HG02852 (cell line): ENCODE data around the gene LPP.

Source experiments
- ATAC-seq: cut with Tn5 transposase; IDR thresholded peaks from one replicate; pipeline ENCODE4 v1.9.1; 2021; ENCODE audit warnings: mild to moderate bottlenecking, moderate library complexity; ENCODE audit not compliant: unreplicated experiment

Gene LPP

DNA sequence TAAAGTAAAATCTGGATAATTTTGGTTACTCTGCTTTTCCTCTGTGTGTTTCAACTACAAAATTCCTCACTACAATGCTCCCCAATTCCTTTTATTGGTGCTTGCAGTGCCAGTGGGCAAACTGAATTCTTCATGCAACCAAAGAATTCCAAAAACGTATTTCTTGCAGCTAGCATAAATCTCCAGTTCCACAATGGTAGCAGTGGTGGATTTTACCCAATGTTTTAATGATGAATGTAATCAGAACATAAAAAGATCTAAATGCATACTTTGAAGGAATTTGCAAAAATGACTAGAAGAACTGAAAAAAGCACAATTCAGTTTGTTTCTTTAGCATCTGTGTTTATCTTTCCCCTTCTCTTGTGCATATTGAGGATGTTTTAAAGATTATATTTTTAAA lies 658.2 kb downstream of the LPP start:
- no peak for ATAC-seq

GRCh38 chr3:188814581-188814980 lies 660.6 kb downstream of the LPP start:
- no peak for ATAC-seq

- no peak for ATAC-seq
Observed at GRCh38 chr3:188817103-188817934, 663.4 kb downstream of the LPP start.

DNA sequence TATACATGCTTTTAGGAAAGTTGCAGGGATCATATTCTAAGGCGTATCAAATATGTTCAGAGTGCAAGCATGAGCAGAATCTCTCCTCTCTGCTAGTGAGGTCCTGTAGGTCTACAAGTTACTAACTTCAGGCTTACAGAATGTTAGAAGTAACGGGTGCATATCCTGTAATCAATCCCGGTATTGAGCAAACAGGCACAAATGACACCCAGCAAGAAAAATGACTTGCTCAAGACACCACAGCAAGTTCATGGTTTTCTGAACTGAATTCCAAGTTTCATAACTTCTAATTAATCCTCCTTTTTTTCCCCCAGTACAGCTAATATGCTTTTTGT lies 663.9 kb downstream of the LPP start:
- no peak for ATAC-seq

DNA sequence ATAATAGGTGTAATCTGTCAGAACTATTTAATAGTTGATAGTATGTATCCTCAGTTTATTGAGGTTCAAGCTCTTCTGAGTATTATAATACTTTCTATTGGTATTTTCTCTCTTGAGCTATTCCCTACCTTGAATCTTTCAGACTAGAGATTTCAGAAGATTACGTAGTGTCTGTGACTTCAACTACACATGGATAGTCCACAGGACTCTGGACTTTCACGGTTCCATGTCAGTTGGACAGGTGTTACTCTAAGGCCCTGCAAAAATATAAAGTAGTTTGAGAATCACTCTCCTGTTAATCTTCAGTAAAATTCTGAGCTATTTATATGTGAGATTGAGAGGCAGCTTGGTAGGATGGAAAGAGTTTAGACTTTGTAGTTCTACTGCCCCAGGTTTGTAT lies 664.3 kb downstream of the LPP start:
- no peak for ATAC-seq

DNA sequence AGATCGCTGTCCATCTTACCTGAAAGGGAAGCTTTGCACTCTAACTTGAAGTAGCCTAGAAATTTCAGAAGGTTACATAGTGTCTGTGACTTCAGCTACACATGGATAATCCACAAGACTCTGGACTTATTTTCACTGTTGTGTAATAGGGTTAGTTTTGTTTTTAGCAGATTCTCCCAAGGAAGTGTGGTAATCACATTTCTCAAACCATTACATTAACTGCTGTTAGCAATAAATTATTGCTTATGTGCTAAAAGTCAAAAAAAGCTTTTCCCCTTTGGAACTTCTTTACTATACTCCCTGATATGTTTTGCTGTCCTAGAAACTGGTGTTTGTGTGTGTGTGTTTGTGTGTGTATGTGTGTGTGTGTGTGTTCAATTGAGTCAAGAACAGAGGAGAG lies 666.0 kb downstream of the LPP start:
- ATAC-seq: no peak

DNA sequence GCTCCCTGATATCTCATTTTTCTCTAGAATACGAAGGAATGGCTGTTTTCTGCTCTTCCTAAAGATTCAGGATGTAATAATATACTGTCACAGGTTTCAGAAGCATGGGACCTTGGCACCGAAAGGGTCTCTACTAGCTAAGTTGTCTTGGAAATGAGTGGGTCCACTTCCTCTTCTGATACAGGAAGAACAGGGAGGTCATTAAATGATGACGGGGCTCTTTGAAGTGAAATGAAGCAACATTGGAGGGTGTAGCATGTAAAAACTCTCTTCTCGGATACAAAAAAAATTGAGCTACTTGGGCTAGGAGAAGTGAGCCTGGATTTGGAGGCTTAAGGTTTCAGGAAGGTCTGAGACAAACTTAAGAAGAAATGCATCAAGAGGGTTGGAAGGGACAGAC lies 668.0 kb downstream of the LPP start:
- no peak for ATAC-seq

GRCh38 chr3:188822411-188822810 lies 668.5 kb downstream of the LPP start:
- no peak for ATAC-seq

DNA sequence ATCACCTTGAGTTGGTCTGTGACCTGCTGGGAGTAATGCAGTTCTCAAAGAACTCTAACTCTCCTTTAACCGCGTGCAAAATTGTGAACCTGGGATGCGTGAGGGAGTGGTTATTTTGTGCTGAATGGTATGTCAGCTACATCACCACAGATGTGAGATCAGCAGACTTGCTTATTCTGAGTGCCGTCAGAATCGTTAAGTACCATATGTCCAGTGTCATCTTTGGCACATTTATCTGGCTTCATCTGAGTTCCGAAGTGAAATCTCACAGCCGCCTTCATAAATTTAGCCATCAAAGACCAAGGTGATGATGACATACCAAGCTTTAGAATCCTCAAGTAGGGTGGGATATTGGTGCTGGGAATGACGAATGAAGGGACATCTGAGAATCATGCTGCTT lies 670.6 kb downstream of the LPP start:
- no peak for ATAC-seq

- no peak for ATAC-seq
Observed at GRCh38 chr3:188825901-188826300, 671.9 kb downstream of the LPP start.

DNA sequence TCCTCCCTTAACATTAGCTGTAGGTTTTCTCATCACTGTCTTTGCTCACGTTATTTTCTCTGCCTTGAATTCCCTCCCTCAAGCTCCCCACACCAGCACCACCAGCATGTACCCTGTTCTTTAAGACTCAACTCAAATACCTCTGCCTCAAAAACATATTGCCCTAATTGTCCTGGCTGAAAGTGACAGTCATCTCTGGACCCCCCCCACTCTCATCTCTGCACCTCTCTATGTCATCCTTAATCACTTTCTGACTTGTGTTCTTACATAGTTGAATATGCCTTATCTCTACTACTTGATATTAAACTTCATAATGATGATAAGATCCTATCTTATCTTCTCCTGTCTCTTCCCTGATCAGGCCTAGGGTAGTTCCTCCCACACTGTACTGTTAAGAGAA lies 672.6 kb downstream of the LPP start:
- ATAC-seq: no peak

DNA sequence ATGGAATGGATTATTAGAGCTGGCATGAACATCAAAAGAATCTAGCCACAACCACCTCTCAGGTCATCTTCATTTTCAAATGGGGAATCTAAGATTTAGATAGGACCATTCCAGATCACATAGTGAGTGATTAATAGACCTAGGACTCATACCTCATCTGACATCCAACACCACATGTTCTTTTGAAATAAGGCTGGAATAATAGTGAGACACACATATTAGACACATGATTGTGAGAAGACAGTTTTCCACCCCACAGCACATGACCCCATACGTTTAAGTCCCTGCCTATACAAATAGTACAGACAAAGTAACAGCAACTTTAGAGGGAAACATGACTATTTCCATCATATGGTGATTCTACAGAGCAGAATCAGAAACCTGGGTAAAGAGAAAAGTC lies 673.1 kb downstream of the LPP start:
- no peak for ATAC-seq

GRCh38 chr3:188827576-188827975 lies 673.6 kb downstream of the LPP start:
- no peak for ATAC-seq

GRCh38 chr3:188829130-188829529 lies 675.2 kb downstream of the LPP start:
- no peak for ATAC-seq

DNA sequence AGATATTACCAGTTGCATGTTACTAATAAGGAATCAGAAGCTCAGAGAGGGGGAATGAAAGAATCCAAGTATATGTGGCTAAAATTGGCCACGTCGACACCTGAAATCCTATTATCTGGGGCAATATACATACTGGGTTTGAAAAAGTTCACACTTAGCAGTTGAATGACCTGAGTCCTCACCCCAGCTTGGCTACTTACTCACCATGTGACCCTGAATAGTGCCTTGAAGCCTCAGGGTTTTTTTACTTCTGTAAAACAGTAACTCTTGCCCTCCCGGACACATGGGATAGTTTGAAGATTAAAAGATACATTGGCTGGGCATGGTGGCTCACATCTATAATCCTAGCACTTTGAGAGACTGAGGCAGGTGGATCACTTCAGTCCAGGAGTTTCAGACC lies 675.6 kb downstream of the LPP start:
- ATAC-seq: no peak

DNA sequence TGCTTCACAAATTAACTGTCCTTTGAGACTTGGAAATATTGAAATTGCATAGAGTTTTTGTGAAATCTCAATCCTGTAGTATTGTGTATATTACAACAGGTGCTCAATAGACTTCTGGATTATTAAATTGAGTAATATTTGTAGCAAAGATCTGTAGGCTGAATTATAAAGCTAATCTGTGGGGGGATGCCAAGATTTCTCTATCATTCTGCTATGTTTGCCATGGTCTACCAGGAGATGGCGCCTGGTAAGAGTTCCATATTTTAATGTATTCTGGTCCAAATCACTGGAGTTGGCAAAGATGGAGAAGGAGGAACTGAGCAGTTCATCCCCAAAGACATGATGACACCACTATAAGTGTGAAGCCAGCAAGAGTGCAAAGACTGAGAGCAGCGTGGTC lies 676.9 kb downstream of the LPP start:
- ATAC-seq: no peak

- no peak for ATAC-seq
Observed at GRCh38 chr3:188832146-188832545, 678.2 kb downstream of the LPP start.

DNA sequence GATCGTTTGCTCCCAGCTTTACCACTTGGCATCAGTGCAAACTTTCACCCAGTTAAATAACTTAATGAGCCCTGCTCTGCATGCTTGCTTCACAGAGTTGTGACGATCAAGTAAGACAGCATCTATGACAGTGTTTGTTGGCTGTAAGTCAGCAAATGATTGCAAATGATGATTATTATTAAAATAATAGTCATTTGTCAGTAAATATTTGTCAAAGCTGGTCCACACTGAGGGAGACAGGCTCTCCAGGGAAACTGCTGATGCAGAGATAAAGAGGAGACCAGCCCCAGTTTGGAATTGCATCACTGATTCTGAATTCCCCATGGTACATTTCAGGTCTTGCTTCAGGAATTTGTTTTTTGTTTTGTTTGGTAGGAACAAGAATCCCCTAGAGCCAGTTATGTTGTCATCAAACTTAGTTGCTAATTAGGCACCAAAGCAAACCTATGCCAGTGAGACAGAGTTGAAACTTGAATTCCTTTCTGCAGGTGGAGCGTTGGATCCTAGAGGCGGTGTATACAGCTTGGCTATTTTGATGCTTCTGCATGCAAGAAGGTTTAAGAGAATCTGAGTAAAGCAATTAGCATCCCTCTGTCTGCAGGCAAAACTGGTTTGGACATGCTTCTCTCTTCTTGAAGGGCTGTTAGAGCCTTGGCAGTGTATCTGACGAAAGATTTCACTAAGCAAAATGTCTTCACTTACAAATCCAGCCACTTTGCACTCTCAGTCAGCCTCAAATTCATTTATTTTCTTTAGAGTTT lies 679.2 kb downstream of the LPP start:
- no peak for ATAC-seq

DNA sequence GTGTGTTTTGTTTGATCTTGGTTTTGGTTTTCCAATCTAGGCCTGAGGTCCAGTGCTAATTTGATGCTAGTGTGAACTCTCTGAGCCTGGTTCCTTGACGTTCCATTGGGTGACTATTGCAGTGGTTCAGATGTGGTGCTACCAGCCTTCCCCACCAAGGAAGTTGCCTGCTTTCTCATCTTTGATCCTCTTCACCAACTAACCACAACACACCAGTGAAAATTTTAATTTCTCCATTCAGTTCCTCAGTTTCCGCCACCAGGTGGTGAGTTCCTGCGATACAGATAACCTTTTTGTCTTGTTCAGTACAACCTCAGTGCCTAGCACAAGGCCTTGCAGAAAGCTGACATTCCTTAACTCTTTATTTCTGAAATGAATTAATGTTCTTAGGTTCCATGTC lies 680.4 kb downstream of the LPP start:
- no peak for ATAC-seq

DNA sequence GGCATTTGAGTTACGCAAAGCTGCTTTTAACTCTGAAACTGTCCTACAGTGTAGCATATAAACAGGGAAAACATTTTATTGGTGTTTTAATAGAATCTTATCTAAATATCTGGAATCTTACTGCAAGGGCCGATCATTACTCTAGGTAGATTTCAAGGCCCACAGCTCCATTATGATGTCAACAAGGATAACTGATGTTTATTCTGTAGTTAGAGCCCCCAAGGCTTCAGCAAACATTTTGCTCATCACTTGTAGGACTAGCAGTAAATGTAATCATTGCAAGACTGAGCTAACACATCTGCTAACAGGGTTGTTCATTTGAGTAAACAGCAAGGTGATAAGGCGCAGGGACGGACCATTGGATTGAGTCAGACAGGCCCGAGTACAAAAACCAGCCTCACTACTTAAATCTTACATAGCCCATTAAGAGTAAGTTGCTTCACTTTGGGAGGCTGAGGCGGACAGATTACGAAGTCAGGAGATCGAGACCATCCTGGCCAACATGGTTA lies 685.3 kb downstream of the LPP start:
- no peak for ATAC-seq

- no peak for ATAC-seq
Observed at GRCh38 chr3:188840290-188840689, 686.3 kb downstream of the LPP start.

DNA sequence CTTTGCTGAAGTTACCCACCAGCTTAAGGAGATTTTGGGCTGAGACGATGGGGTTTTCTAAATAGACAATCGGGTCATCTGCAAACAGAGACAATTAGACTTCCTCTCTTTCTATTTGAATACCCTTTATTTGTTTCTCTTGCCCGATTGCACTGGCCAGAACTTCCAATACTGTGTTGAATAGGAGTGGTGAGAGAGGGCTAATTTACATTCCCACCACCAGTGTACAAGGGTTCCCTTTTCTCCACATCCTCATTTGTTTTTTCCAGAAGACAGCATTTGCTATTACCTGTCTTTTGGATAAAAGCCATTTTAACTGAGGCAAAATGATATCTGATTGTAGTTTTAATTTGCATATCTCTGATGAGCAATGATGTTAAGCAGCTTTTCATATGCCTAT lies 687.9 kb downstream of the LPP start:
- no peak for ATAC-seq
